Renal cortical epithelial cell (primary cell): ENCODE results near the gene SERPINB6. TPM values are rescaled to one million over a fixed set of nuclear protein-coding genes. Genes with fewer than 3 reads are reported as not detected.
A peak's percentile ranks its signal among the peaks of the same experiment; 100 is the strongest.
"Not testable (repeated sequence)": the region's sequence is repeated elsewhere in the genome, so short reads cannot be mapped to it uniquely, and the experiment has no call there.

Experiments
- DNase-seq: peaks from one replicate; pipeline ENCODE4 v3.0.0-alpha.2; 2011; ENCODE audit warnings: low read depth
- total RNA-seq: library from RNA; depleted of rRNA; stranded (reverse); fragments of >200 nt; gene quantifications from 2 replicates; pipeline ENCODE4 v1.2.3, GENCODE V29; 2014

Gene SERPINB6
- total RNA-seq, 1 donor from 2014 or later, result 113 TPM

GRCh38 chr6:2977799-2978590 is 6.6 kb upstream of the SERPINB6 start:
- no peak for DNase-seq

- no peak for DNase-seq
These were observed 5.9 kb upstream of the SERPINB6 start for GRCh38 chr6:2977290-2977689.

GRCh38 chr6:2976571-2977085 is 5.3 kb upstream of the SERPINB6 start:
- DNase-seq, result peak; percentile 62

GRCh38 chr6:2976060-2976459 is 4.7 kb upstream of the SERPINB6 start:
- no peak for DNase-seq

GRCh38 chr6:2973676-2974075 is 2.3 kb upstream of the SERPINB6 start:
- no peak for DNase-seq

GRCh38 chr6:2973180-2973579 is 1.8 kb upstream of the SERPINB6 start:
- DNase-seq, result not testable (repeated sequence)

GRCh38 chr6:2972685-2973084 is 1.3 kb upstream of the SERPINB6 start:
- DNase-seq, result not testable (repeated sequence)

GRCh38 chr6:2972219-2972487 is 786 bp upstream of the SERPINB6 start:
- not testable (repeated sequence) for DNase-seq

GRCh38 chr6:2970753-2971419 is 481 bp downstream of the SERPINB6 start:
- DNase-seq, result peak; percentile 38

- DNase-seq, result no peak
These were observed 1.2 kb downstream of the SERPINB6 start for GRCh38 chr6:2970034-2970685.

- DNase-seq, result no peak
These were observed 1.8 kb downstream of the SERPINB6 start for GRCh38 chr6:2969549-2969948.

- DNase-seq, result no peak
These were observed 2.7 kb downstream of the SERPINB6 start for GRCh38 chr6:2968600-2969135.

- DNase-seq, result no peak
These were observed 3.4 kb downstream of the SERPINB6 start for GRCh38 chr6:2967936-2968335.

GRCh38 chr6:2966347-2966746 is 5.0 kb downstream of the SERPINB6 start:
- DNase-seq, result no peak

- DNase-seq, result no peak
These were observed 6.4 kb downstream of the SERPINB6 start for GRCh38 chr6:2964793-2965505.

GRCh38 chr6:2963756-2964155 is 7.6 kb downstream of the SERPINB6 start:
- no peak for DNase-seq

- DNase-seq, result no peak
These were observed 8.7 kb downstream of the SERPINB6 start for GRCh38 chr6:2962636-2963035.

- no peak for DNase-seq
These were observed 9.4 kb downstream of the SERPINB6 start for GRCh38 chr6:2962004-2962403.

- DNase-seq, result no peak
These were observed 9.9 kb downstream of the SERPINB6 start for GRCh38 chr6:2961506-2961905.

- DNase-seq, result no peak
These were observed 10.4 kb downstream of the SERPINB6 start for GRCh38 chr6:2960935-2961334.

- DNase-seq, result peak; percentile 87
These were observed 11.3 kb downstream of the SERPINB6 start for GRCh38 chr6:2959909-2960719.
